ENCODE results near the gene ZHX3.

DNA sequence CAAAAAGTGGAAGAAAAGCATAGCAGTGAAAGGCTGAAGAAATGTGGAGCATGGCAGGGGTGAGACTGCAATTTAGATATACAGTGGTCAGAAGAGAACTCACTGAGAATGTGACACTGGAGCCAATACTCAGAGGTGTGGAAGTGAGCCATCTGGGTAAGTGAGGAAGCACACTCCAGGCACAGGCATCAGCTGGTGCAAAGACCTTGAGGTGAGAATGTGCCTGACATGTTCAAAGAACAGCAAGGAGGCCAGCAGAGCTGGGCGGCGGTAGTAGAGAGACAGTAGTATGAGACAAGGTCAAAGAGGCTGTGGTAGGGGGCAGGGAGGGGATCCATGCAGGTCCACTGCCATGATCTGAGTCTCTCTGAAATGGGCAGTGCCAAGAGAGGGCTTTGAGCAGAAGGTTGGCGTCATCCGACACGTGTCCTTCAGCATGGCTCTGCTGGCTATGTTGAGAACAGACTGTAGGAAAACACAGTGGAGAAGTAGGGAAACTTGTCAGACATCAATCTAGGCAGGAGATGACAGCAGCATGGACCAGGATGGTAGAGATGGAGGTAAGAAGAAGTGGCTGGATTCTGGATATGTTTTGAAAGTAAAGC is 95.8 kb downstream of the ZHX3 start:
- TF ChIP-seq, protein P1, sequence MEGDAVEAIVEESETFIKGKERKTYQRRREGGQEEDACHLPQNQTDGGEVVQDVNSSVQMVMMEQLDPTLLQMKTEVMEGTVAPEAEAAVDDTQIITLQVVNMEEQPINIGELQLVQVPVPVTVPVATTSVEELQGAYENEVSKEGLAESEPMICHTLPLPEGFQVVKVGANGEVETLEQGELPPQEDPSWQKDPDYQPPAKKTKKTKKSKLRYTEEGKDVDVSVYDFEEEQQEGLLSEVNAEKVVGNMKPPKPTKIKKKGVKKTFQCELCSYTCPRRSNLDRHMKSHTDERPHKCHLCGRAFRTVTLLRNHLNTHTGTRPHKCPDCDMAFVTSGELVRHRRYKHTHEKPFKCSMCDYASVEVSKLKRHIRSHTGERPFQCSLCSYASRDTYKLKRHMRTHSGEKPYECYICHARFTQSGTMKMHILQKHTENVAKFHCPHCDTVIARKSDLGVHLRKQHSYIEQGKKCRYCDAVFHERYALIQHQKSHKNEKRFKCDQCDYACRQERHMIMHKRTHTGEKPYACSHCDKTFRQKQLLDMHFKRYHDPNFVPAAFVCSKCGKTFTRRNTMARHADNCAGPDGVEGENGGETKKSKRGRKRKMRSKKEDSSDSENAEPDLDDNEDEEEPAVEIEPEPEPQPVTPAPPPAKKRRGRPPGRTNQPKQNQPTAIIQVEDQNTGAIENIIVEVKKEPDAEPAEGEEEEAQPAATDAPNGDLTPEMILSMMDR (conservative IDR thresholded peaks at IDR 0.05; ENCODE audit: low read length), result no peak
- TF ChIP-seq EZH2phosphoT487 (IDR thresholded peaks at IDR 0.05; ENCODE audit: borderline replicate concordance), result no peak
